Endometrium (tissue), 2 donors: ENCODE results near the gene SCN3B.

ENCODE experiments used
- FAIRE-seq: peaks from 2 replicates; lab custom pipeline; 2012; peaks lifted over from hg19 to GRCh38; lab: Jason Lieb, UNC
- donor health status: control.
- donor health status: control.

Gene SCN3B

DNA sequence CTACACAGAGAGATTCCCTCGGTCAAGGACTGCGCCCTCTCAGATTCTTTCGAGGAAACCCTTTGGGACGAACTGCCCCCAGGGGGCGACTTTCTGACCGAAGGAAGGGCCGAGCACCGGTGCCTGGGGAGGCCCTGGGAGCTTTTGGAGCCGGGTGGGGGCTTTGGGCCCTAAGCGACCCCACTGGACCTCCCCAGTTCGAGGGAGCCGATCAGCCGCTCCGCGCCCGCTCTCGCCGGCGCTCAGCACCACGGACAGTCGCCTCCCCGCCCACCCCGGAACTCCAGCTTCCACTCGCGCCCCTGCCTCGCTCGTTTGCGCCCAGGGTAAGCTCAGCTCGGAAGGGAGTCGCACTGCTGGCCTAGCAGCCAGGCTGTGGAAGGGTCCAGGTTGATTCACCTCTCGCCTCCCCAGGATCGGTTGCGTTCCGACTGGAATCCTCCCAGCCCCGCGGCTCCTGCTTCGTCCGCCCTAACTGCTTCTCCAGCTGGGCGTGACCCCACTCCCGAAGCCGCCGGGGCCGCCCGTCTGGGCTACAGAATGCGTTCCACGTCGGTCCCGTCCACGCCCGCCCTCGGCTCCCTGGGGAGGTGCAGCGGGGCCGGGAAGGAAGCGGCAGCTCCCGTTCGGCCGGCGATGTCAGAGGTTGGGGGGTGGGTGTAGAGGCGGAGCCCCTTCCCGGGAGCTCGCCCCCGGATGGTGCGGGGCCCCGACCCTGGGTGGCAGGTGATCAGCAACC, 428 bp downstream of the SCN3B start:
- no peak for FAIRE-seq

DNA sequence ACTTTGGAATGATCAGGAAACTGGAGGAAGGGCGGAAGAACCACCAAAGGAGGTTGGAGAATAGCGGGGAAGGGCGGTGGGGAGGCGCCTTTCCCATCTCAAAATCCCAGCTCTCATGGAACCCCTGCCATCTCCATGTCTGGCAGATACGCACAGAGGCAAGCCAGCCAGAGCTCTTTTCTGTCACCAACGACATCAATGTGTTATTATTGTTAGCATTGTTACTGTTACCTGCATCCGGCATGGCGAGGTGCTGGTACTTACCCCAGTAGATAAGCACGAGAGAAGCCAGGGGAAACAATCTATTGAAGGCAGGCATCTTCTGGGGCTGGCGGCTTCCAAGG, 969 bp downstream of the SCN3B start:
- no peak for FAIRE-seq

DNA sequence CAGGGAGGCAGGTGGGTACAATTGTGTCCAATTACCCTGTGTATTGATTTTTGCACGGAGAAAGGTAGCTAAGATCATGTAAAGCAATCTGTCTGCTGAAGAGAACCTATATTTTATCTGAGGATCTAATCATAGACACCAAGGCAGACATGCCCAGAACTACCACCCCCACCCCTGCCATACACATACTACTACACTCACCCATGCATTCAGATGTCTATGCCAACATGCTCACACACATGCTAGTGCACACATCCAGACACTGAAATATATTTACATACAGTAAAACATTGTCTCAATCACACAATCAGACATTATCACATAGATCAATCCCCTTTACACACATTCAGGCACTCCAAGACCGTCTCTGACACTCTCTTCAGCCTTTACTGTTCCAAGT, 1.8 kb downstream of the SCN3B start:
- FAIRE-seq = no peak

DNA sequence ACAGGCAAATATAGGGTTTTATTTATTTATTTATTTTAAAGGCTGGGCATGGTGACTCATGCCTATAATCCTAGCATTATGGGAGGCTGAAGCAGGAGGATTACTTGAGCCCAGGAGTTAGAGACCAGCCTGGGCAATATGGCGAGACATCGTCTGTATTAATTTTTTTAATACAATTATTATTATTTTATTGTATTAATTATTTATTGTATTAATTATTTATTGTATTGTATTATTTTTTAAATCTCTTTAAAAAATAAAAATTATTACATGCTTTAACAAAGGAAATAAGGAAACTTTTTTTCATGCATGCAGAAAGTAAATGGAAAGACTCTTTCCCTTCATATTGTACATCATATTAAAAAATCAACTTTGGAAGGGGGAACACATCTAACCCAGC, 3.5 kb downstream of the SCN3B start:
- FAIRE-seq = no peak

DNA sequence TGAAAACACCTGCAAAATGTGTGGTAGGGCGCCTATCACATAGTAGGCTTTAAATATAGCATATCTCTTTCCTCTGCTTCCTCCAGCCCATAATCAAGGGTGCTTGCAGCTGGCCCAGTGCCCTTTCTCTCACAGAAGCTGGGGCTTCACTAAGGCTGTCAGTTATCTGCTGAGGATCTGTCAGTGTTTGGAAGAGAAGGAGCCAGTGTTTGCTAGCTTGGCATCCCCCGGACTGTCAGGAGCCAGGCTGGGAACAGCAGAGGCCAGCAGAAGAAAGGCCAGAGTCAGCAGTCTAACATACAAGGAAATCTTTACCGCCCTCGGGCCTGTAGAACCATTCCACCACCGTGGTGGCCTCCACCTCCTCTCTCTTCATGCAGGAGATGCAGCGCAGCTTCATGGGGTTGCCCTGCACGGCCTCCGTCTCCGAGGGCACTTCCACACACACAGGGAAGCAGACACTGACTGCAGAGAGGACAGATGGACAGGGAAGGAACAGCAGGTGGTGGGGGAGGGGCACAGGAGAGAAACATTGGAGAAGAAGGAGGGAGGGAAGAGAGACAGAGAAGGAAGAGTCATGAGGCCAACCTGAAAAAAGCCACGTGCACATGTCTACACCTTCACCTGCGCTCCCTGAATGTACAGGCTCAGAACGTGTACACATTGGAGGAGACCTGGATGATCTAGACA, 9.0 kb downstream of the SCN3B start:
- no peak for FAIRE-seq

DNA sequence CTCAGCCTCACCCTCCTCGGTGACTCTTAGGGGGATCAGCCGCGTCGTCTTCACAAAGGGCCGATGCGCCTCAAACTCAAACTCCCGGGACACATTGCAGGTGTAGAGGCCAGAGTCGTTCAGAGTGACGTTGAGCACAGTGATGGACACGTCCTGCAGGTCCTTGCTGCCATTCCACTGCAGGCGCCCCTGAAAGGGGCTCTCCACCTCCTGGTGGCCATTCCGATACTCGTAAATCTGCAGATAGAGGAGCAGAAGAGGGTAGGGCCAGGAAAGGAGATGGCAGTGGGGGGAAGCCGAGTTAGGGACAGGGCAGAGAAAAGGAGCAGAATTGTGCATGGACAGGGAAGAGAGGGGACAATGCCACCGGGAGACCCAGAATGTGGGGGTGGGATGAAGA, 12.0 kb downstream of the SCN3B start:
- FAIRE-seq = no peak

DNA sequence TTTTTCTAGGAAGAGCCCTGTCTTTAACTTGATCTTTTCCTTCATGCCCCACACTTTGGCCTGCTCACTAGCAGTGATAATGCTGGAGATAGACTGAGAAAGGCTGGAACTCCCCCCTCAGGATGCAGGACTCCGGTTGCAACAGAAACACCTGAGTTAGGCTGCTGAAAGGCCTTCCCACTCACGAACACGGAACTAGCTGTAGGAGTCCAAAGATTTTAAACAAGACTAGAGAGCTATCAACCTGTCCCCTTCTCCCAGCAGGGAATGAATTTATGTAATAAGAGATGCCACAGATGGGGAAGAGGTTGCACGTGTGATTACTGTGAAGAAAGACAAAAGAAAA, 13.0 kb downstream of the SCN3B start:
- FAIRE-seq = no peak

DNA sequence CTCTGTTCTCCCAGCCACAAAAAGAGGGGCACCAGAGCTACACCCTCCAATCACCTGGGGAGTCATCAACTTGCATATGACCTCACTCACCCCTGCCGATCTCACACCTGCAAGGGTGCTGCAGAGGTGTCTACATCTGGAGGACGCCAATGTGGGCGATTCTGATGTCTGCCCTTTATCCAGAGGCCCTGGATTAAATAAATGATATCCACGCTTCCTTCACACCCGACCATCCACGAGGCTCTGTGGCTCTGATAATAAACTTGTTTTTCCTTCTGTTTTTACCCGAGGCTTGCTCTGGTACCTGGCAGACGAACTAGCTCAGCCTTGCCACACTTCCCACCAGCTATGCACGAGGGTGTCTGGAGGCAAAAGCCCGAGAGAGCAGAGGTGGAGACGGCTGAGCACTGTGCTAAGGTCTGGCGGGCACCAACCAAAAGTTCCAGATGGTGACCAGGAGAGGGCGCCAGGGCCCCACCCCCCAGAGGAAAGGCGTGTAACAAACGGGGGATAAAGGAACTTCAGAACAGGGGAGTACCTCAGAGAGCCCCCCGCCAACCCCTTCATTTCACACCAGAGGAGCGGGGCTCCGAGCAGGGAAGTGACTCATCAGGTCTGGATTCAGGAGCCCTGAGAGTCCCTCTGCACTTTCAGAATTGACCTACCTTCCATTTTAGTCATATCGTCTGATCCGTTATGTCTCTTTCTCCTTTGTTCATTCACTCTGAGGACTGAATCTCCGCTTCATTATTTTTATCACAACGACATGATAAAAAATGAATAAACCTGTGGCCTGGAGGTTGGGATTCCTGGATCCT, 13.5 kb downstream of the SCN3B start:
- FAIRE-seq = no peak

DNA sequence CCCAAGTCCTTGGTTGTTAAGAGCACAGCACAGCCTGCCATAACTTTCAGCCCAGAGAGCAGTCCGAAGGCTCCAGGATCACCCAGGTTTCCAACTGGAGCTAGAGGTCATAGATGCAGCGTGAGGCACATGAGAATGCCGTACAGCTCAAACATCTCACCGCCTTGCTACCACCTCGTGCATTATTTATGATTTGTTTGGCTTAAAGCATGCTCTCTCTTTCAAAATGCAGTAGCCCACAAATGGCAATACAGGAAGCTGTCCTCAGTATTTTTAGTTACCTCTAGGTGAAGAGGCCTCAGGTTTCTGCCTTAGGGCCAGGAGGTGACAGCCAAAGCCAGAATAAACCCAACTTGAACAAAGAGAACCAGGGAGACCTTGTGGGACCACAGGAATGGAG, 14.4 kb downstream of the SCN3B start:
- FAIRE-seq = no peak

DNA sequence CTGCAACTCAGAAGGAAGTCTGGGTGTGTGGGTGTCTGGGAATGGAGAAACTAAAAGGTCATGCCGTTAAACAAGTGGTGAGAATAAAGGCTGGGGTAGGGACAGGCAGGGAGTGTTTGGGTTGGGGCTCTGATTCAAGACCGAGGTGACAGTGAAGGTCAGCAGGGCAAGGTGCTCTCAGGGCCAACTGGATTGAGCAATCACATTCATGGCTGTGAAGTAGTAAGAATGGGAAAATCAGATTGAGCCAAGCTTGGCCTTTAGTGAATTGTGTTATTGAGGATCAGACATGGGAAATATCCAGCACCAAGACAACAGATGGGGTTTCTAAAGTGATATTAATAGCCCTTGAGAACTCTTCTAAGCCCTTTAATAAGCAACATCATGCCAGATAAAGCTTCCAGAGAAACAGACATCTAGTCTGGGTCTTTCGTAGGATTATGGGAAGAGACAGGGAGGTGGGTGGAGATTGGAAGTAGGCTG, 24.3 kb downstream of the SCN3B start:
- FAIRE-seq = no peak

DNA sequence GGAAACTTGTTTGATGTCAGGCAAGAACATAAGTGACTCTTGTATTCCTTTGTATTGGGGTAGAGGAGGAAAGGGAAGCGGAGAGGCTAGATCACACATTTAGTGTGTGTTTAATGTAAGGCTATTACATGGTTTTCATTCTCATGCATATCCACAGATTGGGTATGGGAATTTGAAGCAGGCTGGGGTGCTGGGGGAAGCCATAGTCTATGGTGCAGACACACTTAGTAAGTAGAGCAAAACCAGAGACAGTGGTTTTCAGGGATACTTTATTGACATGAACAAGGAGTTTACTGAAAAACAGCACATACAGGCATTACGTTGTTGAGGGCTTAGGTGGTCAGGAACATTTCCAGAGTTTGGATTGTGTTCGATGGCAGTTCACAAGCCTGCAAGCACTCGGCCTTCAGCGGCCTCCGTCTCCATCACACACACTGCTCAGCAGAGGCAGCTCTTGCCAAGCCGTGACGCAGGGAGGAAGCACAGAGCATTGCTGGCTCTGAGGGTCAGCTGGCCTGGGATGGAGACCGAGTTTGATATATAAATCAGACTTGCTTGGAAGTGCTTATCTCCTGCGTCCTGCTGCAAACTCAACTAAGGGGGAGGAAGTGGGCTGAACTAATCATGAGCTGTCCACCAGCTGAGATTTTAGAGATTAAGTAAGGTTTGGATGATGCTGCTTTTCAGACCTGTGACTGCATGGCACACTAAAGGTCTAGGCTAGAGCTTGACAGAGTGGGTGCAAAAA, 25.3 kb downstream of the SCN3B start:
- FAIRE-seq = no peak

DNA sequence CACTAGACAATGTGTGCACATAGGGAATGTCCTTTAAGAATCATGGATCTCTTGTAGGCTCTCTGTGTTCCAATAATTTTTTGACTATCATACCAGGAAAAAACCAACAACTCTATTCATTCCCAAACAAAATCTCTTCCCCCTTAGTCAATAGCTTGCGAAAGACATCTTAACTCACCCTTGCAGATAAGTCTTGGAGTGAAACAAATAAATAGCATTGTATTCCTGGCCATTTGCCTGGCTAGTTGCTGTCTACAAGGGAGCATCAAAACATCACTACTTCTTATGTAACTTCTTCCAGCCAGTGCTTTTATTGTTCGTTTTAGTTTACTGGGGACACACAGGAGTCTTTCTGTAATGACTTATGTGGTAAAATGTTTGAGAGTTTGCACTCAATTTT, 29.4 kb downstream of the SCN3B start:
- no peak for FAIRE-seq

DNA sequence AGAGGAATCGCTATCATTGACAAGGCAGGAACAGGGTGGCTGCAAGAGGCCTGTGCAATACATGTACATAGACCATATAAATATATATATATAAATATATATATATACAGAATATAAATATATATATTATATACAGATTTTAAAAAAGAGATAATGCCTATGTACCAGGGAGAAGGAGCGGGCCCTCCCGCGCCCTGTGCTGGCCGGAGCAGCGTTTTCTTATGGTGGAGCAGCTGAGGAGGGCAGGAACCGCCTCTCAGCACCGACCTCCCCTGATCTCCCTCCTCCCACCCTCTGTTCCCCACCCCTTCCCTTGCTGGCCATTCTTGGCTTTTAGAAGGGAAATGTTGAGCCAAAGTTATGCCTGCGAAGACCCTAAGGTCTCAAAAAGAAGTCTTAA, 31.8 kb downstream of the SCN3B start:
- FAIRE-seq = no peak

DNA sequence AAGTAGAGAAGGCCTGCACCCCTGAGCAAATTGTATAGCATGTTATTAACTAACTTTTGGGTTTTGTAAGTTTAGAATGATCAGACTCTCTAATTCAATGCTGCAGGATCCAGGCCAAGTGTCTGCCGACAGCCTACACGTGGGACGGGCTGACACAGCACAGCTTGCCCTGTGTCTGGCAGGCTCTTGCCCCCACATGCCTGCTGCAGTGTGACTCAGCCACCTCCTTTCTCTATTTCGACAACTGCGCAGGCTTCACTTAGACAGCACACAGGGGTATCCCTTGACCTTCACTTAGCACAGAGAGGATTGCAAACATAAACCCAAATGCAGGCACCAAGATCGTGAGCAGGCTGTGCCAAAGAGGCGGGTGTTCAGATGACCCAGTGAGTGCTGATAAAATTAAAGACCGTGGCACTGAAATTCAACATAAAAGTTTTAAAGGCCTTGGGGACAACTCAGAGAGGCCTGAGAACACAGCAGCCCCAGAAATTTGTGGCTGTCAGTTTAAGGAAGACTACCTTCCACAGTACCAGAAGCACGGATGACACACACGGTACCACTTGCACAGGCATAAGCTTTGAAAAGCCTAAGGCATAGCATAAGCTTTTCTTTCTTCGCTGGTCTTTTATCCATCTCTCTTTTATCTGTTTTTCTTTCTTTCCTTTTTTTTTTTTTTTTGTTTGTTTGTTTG, 37.8 kb downstream of the SCN3B start:
- no peak for FAIRE-seq

DNA sequence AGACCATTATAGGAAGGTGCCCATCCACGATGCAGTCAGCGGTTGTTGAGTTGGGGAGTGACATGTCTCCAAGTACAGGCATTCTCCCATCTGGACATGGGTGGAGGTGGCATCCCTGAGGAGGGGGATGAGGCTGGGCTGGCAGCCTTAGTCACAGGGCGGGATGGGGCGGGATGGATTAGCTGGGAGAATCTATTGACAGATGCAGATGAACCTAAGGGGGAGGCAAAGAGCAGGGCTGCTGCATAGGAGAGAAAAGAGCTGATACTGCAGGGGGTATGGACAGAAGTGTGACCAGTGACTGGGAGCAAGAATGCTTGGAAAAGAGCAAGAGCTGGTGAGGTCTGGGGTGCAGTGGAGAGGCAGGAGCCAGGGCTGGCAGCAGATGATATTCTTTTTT, 42.7 kb downstream of the SCN3B start:
- no peak for FAIRE-seq

DNA sequence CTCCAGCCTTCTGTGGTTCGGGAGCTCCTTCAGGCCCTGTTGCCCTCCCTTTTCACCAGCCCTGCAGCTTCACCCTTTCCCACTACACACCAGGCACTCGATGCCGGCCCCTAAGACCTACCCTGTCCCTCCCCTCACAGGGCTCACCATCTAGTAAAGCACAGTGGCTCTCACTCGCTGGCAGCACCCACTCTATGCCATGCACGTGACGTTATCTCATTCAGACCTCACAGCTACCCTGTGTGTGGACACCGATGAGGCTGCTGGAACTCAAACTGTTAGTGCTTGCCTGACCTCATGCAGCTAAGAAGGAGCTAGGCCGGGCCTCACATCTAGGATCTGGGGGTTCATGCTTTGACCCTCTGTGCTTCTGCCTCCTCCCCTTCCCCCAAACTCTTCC, 45.5 kb downstream of the SCN3B start:
- no peak for FAIRE-seq

DNA sequence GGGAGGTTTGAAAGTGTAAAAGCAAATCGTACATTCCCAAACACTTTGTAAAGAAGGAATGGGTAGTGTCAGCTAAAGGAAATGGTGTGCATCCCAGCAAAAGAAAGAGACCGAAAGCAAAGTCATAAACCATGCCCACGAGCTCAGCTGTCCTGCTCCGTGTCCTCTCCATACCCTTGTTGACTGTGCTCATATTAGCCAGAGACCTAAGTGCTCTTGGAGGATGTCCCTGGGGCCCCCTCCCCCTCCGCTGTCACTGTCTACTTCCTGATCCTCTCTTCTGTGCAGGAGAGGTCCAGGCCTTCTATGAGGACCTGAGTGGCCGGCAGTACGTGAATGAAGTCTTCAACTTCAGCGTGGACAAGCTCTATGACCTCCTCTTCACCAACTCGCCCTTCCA, 46.1 kb downstream of the SCN3B start:
- FAIRE-seq = no peak

DNA sequence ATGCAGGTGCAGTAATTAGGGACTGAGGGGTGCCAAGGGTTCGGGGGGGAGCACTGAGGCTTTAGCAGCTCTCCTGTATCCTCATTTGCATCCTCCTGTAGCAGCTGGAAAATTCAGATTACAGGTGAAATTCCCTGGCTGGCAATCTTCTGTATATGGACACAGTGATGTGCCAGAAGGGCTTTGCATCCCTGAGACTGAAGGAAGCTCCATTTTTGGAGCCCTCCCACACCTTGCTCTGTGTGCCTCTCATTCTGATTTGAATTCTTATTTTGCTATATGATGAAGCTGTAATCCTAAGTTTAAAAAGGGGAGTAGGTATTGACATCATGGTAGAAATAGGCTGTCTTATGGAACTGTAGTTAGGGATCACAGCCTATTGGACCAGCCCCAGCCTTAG, 46.6 kb downstream of the SCN3B start:
- FAIRE-seq = no peak

DNA sequence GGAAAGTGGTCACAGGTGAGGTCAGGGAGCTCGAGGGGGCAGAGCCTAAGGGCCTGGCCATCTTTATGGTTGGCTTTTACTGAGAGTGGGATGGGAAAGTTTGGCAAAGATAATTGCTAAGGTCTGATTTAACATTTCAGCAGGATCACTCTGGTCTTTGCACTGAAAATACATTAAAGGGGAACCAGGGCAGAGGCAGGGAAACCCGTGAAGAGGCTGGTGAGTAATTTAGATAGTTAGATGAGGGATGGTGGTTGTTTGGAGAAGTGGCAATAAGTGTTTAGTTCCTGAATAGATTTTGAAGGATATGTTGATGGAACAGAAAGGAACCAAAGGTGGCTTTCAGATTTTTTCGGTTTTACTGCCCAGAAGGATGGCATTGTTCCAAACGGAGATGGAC, 50.8 kb downstream of the SCN3B start:
- FAIRE-seq = no peak

DNA sequence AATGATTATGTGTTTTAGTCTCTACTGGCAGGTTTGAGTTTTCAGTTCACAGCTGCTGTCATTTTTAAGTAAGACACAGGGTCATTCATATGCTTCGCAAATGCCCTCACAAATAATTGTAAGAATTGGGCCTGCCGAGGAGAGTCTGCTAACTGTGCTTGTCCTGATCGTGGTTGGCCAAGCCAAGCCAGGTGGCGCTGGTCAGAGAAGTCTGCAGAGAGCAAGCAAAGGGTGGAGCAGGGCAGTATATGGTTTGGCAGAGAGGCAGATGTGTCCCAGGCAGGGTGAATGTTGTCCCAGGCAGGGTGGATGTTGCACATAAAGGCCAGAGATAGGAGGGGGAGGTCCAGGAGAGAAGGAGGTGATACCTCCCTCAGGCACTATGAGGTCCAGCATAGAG, 52.7 kb downstream of the SCN3B start:
- FAIRE-seq = no peak

DNA sequence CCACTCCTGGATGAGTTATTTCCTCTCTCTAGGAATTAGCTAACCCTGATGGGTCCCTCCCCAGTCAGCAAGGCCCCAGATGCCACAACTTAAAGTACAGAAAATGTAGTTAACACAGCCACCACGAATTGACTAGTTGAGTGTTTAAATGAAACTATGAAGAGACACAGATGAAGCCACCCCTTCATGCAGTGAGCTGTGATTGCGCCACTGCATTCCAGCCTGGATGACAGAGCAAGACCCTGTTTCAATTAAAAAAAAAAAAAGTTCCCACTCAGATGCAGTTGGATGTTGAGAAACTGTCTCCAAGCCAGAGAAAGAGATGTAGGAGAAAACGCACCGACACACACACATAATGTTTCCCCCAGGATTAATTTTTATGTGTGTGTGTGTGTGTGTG, 53.3 kb downstream of the SCN3B start:
- FAIRE-seq = no peak

DNA sequence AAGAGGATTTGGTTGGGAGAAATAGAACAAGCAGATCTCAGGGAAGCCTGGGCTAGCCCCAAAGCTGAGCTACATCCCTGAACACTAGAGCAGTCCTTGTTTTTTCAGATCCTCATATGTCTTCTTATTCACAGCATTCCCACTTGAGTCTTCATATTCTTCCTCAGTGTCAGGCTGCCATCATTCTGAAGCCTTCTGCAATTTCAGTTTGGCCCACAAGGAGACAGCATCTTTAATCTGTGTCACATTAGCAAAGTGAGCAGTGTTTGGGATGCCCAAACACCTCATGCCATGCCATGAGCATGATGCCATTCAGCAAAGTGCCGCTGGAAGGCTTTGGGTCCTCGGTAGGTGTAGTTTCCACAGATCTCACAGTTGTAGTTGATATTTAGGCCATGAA, 56.6 kb downstream of the SCN3B start:
- no peak for FAIRE-seq
